ENCODE data around the gene CCS. TPM values are rescaled to one million over a fixed set of nuclear protein-coding genes. Genes with fewer than 3 reads are reported as not detected.
"Not testable (repeated sequence)": the region's sequence is repeated elsewhere in the genome, so short reads cannot be mapped to it uniquely, and the experiment has no call there.

The CCS gene
- total RNA-seq = 28.0 and 34.6 TPM in 2 replicates

DNA sequence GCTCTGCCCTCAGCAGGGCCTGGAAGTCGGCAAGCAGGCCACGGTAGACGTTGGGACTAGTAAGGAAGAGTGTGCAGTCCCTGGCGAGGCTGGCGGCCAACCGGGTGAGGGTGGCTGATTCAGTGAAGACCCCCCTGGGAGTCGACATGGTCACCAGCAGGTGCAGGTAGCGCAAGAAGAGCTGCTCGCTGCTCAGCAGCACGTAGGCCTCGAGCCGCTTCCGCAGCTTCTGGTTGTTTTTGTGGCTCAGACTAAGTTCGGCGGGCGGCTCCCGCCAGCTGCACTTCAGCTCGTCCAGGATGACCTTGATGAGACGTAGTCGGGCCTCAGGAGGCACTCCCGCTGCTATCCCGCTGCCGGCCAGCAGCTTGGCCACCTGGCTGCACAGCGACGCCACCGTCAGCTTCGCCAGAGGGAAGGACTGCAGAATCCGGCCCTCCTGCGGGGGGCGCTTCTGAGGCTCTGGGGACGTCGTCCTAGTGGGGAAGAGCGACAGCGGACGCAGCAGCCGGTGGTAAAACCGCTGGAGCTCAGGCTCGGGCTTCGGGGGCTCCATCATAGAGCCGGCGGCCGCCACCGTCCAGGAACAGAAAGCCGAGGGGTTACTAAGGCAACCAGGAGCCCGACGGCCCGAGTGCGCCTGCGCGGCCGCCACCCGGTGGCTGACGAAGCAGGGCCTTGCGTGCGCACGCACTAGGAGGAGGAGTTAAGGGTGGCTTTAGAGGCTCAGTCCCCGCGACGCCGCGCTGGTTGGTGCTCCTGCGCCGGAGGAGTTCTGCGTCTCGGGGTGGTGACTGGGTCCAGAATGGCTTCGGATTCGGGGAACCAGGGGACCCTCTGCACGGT, at the start of gene CCS, which contains the start of gene CCDC87:
CCS (plus strand) TSS at position 729 of the 846 bp plus-strand sequence; CDS start at position 806, 77 bp downstream.
CCDC87 (minus strand) TSS at position 607 of the 846 bp plus-strand sequence; CDS start at position 559, 48 bp downstream.
- peak; percentile 88 to 96 for DNase-seq (ENCODE audit: low read depth in 2 of 2)

DNA sequence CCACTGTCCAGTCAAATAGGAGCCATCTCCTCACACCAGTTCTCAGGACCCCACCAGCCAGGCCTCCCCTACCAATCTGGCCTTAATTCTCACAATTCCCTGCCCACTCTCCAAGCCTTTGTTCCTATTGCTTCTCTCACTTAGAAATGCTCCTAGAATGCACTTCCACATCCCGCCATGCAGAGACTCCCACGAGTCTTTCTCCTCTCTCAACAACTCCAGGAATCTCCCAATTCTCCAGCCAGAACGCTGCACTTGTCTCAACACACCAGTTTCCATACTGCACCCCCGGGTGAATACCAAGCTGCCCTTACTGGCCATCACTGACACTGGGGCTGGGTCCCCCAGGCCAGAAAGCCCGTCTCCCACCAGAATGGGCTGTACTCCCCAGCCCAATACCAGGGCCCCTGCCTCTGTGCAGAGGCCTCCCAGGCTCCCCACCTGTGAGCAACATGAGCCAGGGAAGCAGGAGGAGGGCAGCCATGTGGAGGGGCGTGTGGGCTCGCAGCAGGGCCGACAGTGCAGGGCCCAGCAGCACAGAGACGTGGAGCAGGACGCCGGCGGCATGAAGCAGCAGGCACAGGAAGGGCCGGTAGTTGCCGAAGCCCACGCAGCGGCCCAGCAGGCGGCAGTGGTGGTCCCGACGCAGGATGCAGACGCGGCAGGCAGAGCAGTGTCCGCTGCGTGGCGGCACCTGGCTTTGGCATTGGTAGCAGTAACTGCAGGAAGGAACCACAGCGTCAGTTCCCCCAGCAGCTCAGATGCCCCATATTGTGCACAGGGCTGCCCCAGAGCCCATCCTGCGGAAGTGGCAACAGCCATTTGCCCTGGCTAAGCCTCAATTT, 49.5 kb upstream of the CCS start:
- DNase-seq (ENCODE audit: low read depth in 2 of 2) = peak; percentile 86 to 93

DNA sequence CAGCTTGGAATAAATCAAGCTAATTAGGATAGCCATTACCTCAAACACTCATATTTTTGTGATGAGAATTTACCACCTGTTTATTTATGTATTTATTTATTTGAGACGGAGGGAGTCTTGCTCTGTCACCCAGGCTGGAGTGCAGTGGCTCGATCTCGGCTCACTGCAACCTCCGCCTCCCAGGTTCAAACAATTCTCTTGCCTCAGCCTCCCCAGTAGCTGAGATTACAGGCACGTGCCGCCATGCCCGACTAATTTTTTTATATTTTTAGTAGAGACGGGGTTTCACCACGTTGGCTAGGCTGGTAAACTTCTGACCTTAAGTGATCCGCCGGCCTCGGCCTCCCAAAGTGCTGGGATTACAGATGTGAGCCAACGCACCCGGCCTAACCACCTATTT, 48.0 kb upstream of the CCS start:
- not testable (repeated sequence) for DNase-seq (ENCODE audit: low read depth in 2 of 2)

DNA sequence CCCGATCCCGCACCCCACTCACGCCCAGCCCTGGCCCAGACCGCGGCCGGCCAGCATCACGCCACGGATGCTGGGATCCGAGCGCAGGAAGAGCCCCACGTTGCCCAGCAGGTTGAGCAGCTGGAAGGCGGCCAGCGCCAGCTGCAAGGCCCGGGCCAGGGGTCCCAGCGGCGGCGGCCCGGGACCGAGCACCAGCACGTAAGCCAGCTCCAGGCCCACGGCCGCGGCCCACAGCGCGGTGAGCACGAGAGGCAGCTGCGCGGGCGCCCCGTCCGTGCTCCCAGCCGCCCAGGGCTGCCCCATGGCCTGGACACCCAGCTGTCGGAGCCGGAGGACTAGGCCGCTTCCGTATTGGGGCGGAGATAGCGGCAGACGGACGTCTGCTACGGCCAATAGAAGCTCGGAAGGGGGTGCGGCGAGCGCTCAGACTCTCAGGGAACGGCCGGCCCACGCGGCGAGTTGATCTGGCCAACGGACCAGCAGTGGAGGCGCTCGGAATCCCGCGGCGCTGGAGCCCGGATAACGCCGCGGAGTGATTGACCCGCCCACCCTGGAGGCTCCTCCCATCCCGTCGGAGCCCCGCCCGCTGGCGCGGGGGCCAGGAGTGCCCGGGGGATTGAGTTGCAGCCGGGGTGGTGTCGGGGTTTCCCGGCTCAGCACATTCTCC, 47.2 kb upstream of the CCS start, which contains the start of gene ZDHHC24:
ZDHHC24 (minus strand) TSS at position 348 of the 667 bp plus-strand sequence; CDS start at position 303, 45 bp downstream.
- peak; percentile 92 to 98 for DNase-seq (ENCODE audit: low read depth in 2 of 2)

DNA sequence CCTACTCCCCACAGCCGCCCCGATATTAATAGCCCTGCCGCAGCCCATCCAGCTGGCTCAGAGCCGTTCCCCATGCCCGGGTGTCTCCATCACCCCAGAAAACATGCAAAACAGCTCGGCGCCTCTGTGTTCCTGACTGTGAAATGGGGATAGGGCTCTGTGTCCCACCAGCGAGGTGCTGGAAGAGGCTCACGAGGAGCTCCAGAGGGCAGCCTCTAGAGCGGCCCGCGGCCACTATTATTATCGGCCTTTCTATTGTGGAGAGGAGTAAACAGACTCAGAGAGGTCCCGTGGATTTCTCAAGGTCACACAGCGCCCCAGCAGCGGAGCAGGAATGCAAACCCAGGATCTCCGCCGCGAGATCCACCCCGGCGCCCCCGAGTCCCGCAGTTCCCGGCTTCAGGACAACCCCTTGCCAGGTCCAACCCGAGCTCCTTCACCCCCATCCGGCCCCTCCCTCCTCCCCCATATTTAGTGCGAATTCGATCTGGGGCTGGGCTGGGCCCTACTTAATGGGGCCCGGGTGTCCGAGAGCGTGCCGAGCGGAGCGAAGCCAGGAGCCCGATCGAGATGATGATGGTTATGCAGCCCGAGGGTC, 46.5 kb upstream of the CCS start, which contains the start of gene ACTN3:
ACTN3 (plus strand) TSS at position 536 of the 598 bp plus-strand sequence; CDS start at position 571, 35 bp downstream.
- DNase-seq (ENCODE audit: low read depth in 2 of 2) = peak in 1 of 2 donors; percentile 22

GRCh38 chr11:66546966-66547661, 45.9 kb upstream of the CCS start:
- DNase-seq (ENCODE audit: low read depth in 2 of 2) = no peak

DNA sequence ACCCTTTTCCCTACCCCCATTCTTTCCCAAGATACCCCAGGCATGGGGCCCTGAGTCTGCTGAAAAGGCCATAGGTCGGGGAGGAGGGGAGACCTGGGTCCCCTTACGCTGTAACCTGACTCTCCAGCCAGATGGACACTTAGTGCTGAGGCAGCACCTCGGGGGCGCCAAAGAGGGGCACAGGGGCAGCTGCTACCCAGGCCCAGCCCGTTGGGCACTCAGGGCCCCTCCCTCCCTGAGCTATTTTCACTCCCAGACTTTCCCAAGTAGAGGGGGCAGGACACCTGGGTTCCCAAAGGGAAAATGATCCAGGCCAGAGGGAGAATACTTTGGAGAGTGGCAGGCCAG, 45.3 kb upstream of the CCS start:
- DNase-seq (ENCODE audit: low read depth in 2 of 2) = no peak

GRCh38 chr11:66548041-66548440, 44.9 kb upstream of the CCS start:
- no peak for DNase-seq (ENCODE audit: low read depth in 2 of 2)

DNA sequence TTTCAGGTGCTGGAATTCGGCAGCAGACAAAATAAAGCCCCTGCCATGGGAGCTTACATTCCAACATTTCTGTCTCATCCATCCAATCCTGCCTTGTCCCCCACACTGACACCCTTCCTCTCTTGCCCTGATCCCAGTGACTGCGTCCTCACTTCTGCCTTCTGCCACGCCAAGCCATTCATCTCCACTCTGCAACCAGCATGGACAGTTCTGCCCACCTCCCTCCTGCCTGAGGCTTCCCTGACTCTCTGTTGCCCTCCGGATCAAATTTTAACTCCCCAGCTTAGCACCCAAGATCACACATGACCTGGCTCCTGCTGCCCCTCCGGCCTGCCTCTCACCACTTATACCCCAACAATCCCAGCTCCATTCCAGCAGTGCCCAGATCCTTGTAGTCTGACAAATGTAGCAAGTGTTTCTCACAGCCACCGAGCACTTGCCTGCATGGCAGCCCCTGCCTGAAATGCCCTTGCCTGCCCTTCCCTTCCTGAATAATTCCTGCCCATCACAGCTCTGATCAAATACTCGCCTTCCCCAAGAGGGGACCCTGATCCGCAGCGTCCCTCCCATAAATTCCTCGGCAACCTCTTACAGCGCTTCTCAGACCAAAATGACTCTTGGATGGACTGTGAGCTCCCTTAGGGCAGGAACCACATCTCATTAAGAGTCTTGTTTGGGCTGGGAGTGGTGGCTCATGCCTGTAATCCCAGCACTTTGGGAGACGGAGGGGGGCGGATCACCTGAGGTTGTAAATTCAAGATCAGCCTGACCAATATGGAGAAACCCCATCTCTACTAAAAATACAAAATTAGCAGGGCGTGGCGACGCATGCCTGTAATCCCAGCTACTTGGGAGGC, 44.0 kb upstream of the CCS start:
- DNase-seq (ENCODE audit: low read depth in 2 of 2) = no peak

- no peak for DNase-seq (ENCODE audit: low read depth in 2 of 2)
Measured at GRCh38 chr11:66549696-66550095, 43.3 kb upstream of the CCS start.

GRCh38 chr11:66550887-66551286, 42.1 kb upstream of the CCS start:
- no peak for DNase-seq (ENCODE audit: low read depth in 2 of 2)

DNA sequence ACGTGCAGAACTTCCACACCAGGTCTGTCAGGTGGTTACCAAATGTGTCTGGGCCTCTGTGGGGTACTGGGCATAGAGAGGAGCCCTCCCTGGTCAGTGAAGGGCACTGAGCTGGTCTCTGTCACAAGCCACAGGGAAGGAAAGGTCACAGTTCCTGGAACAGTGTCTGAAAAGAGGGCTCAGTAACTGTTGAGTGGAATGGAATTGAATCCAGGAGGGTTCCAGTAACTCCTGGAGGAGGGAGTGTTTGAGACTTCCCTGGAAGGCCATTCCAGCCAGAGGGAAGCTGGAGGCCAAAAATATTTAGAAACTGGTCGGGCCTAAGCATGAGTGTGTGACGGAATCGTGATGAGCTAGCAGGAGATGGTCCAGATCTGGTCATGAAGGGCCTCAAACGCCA, 38.4 kb upstream of the CCS start:
- DNase-seq (ENCODE audit: low read depth in 2 of 2) = no peak

DNA sequence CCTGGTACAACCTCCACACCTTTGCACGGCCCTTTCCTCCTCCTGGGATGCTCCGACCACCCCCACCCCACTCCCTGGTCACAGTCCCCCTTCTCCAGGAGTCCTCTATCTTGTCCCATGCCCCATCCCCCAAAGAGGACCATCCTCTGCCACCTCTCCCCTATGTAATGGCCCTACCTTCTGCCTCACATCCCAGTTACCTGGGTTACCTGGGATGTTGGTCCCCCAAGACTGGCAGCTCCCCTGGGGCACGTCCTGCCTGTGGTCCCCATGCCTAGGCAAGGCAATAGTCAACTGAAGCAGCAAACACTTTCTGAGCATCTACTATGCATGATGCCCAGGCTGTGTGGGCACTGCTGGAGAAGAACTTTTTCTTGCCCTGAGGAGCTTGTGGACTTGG, 37.6 kb upstream of the CCS start:
- no peak for DNase-seq (ENCODE audit: low read depth in 2 of 2)

- DNase-seq (ENCODE audit: low read depth in 2 of 2) = no peak
Measured at GRCh38 chr11:66556086-66556485, 36.9 kb upstream of the CCS start.

- DNase-seq (ENCODE audit: low read depth in 2 of 2) = no peak
Measured at GRCh38 chr11:66557733-66558326, 35.2 kb upstream of the CCS start.

DNA sequence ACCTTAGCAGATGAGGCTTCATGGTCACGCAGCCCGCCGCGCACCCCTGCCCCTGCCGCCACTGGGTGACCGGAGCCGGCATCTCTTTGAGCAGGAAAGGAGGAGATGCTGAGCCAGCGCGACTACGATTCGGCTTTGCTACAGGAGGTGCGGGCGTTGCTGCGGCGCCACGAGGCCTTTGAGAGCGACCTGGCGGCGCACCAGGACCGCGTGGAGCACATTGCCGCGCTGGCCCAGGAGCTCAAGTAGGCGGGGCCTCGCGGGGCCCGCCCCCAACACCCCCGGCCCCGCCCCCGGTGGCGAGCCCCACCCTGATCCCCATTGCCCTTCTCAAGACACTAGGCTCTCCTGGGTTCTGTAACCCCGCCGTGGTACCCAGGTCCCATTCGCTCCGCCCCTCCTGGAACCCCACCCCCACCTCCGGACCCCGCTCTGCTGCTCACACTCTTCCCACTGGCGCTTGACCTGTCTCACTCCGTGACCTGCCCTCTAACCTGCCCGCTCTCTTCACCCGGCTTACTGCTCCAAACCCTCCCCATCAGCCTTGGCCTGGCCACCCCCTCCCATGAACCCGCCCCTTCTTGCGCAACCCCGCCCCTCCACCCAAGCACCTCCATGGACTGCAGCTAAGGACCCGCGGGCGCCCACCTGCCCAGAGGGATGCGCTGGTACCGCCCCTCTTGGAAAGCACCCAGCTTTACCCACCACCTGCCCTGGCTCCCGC, 33.7 kb upstream of the CCS start:
- DNase-seq (ENCODE audit: low read depth in 2 of 2) = peak in 1 of 2 donors; percentile 18

DNA sequence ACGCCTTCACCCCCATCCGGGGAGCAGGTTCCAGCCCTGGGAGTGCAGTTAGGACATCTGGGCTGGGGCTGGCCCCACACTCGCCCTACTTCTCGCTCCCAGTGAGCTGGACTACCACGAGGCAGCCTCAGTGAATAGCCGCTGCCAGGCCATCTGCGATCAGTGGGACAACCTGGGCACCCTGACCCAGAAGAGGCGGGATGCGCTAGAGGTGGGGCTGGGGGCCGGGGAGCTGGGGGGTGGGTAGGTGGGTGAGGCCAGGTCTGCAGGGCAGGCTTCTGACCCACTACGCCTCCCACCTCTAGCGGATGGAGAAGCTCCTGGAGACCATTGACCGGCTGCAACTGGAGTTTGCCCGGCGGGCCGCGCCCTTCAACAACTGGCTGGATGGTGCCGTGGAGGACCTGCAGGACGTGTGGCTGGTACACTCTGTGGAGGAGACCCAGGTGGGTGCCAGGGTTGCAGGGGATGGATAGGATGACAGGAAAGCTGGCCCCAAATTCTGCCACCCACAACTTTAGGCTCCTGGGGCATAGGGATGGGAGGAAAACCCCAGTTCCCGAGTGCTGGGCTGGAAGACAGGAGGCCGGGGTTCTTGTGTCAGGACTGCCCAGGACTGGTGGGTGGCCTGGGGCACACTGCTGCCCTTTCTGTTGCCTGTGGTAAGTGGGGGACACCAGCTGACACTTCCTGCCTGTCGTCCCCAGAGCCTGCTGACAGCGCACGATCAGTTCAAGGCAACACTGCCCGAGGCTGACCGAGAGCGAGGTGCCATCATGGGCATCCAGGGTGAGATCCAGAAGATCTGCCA, 32.9 kb upstream of the CCS start:
- DNase-seq (ENCODE audit: low read depth in 2 of 2) = no peak

Measured in dermis microvascular lymphatic vessel endothelial cell (primary cell).